ENCODE measurements around the gene CRAT. TPM values are rescaled to one million over a fixed set of nuclear protein-coding genes. Genes with fewer than 3 reads are reported as not detected.
A peak's percentile ranks its signal among the peaks of the same experiment; 100 is the strongest.
"Not testable (repeated sequence)": the region's sequence is repeated elsewhere in the genome, so short reads cannot be mapped to it uniquely, and the experiment has no call there.

CRAT gene
- total and polyA plus RNA-seq, 8 donors: 16.8 to 33.2 (median 25.7) TPM

DNA sequence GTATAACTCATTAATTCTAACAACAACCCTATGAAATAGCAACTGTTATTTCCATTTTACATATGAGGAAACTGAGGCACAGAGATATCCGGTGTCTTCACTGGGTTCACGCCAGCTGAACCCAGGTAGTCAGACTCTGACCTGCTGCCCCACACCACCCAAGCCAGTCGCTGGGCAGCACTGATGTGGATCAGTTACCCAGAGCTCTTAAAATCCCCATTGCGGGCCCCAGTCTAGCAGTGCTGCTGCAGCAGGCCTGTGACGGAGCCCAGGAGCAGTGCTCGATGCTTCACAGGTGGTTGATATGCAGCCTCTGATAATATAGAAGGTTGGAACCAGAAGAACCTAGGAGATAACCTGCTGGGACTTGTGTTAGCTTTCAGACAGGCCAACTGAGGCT, 24.9 kb upstream of the CRAT start:
- no peak overlapping the region for H3K27ac ChIP-seq
- intact Hi-C loops (cut with DNase I): loop anchor here in 1 of 2 donors (5.0 kb wide), 1 partner anchor 477 kb away; no protein-coding TSS in a partner anchor
- ATAC-seq: no peak
- no peaks in the 10 kb centered on the region for H3K9me3 ChIP-seq
- H3K27me3 ChIP-seq: no peaks in the 10 kb centered on the region
- H3K4me1 ChIP-seq: peaks cover 21 to 40% of the 10 kb centered on the region in 2 donors
- TF ChIP-seq CTCF (IDR thresholded peaks at IDR 0.05): no peak
- H3K36me3 ChIP-seq: peaks cover 0 to 76% of the 10 kb centered on the region in 2 donors
- peak in 1 of 4 donors; percentile 41 for DNase-seq
- H3K4me3 ChIP-seq: no peak overlapping the region

GRCh38 chr9:129133082-129133481, 22.5 kb upstream of the CRAT start:
- intact Hi-C loops (cut with DNase I): no loop called here
- Histone ChIP-seq H3K27me3 (no peaks in the 10 kb centered on the region), H3K36me3 (peaks cover 0 to 93% of the 10 kb centered on the region in 2 donors), H3K4me1 (peaks cover 3 to 16% of the 10 kb centered on the region in 2 donors), H3K27ac (no peak overlapping the region), H3K9me3 (no peaks in the 10 kb centered on the region), H3K4me3 (no peak overlapping the region)
- no peak for TF ChIP-seq CTCF (IDR thresholded peaks at IDR 0.05)
- peak in 1 of 4 donors; percentile 34 for DNase-seq
- no peak for ATAC-seq

GRCh38 chr9:129131300-129132145, 20.9 kb upstream of the CRAT start:
- H3K36me3 ChIP-seq: peaks cover 0 to 80% of the 10 kb centered on the region in 2 donors
- H3K4me1 ChIP-seq: peaks cover 0 to 14% of the 10 kb centered on the region in 2 donors
- no peak overlapping the region for H3K4me3 ChIP-seq
- ATAC-seq (peak; percentile 97), DNase-seq (peak; percentile 58 to 94 (median 72))
- no peaks in the 10 kb centered on the region for H3K27me3 ChIP-seq
- no peaks in the 10 kb centered on the region for H3K9me3 ChIP-seq
- intact Hi-C loops (cut with DNase I): no loop called here
- no peak overlapping the region for H3K27ac ChIP-seq
- TF ChIP-seq CTCF (IDR thresholded peaks at IDR 0.05): peak; percentile 97 to 99

GRCh38 chr9:129130791-129131190, 20.2 kb upstream of the CRAT start:
- ATAC-seq (no peak), DNase-seq (no peak)
- Histone ChIP-seq H3K27me3 (no peaks in the 10 kb centered on the region), H3K9me3 (no peaks in the 10 kb centered on the region), H3K36me3 (peaks cover 0 to 80% of the 10 kb centered on the region in 2 donors), H3K27ac (no peak overlapping the region), H3K4me1 (peaks cover 0 to 14% of the 10 kb centered on the region in 2 donors), H3K4me3 (no peak overlapping the region)
- intact Hi-C loops (cut with DNase I): no loop called here
- no peak for TF ChIP-seq CTCF (IDR thresholded peaks at IDR 0.05)

DNA sequence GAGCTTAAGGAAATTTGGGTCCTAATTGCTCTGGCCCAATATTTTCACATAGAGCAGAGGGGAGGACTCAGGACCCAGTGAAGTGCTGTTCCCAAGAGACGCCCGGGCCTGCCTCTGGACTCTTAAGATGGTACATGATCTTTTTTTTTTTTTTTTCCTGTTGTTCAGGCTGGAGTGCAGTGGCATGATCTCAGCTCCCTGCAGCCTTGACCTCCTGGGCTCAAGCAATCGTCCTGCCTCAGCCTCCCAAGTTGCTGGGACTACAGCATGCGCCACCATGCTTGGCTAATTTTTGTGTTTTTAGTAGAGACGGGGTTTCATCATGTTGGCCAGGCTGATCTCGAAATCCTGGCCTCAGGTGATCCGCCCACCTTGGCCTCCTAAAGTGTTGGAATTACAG, 19.7 kb upstream of the CRAT start:
- peaks cover 0 to 80% of the 10 kb centered on the region in 2 donors for H3K36me3 ChIP-seq
- H3K9me3 ChIP-seq; H3K4me3 ChIP-seq; ATAC-seq; H3K27me3 ChIP-seq; H3K27ac ChIP-seq; intact Hi-C loops (cut with DNase I): not testable (repeated sequence)
- peaks cover 0 to 16% of the 10 kb centered on the region in 2 donors for H3K4me1 ChIP-seq
- DNase-seq: peak in 1 of 4 donors; percentile 38
